ENCODE results near the gene EPHB2. TPM values are rescaled to one million over a fixed set of nuclear protein-coding genes. Genes with fewer than 3 reads are reported as not detected.
A peak's percentile ranks its signal among the peaks of the same experiment; 100 is the strongest.

The EPHB2 gene
- total and polyA plus RNA-seq, 11 donors, result 0.11 to 6.3 (median 0.70) TPM

DNA sequence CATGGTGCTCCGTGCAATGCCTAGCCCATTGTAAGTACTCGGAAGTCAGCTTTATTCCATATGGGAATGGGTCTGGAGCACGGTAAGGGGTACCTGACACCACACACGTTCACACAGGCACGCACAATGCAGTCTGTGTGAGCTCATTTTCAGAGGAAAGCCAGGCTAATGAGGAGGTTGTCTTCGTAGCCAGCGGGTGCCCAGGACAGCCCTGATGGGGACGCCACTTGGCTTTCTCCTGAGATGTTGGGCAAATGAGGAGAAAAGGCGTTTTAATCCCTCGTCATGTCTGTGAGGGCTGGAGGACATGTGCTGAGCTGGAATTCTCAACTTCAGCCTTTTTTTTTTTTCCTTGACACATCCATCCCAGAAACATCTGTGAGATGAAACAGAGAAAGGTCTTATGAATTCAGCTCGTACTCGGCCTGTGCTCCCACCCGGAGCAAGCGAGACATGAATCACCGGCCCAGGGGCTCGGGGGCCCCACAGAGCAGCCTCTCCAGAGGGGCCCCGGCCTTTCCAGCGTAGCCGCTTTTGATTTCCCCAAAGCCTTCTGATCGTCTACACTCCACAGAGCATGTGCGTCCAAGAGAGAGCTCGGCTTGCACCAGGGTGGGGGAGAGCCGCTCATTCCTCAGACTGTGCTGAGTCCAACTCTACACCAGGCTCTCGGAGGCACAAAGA is 125.1 kb downstream of the EPHB2 start:
- intact Hi-C loops (cut with DNase I), result no loop called here
- WGBS, 4 donors, result 74 to 85% (median 81%) methylated on average over 24 of the region's 24 CpGs
- peaks cover 0 to 3% (median 0%) of the 10 kb centered on the region in 9 donors for H3K27me3 ChIP-seq
- TF ChIP-seq, protein P1, sequence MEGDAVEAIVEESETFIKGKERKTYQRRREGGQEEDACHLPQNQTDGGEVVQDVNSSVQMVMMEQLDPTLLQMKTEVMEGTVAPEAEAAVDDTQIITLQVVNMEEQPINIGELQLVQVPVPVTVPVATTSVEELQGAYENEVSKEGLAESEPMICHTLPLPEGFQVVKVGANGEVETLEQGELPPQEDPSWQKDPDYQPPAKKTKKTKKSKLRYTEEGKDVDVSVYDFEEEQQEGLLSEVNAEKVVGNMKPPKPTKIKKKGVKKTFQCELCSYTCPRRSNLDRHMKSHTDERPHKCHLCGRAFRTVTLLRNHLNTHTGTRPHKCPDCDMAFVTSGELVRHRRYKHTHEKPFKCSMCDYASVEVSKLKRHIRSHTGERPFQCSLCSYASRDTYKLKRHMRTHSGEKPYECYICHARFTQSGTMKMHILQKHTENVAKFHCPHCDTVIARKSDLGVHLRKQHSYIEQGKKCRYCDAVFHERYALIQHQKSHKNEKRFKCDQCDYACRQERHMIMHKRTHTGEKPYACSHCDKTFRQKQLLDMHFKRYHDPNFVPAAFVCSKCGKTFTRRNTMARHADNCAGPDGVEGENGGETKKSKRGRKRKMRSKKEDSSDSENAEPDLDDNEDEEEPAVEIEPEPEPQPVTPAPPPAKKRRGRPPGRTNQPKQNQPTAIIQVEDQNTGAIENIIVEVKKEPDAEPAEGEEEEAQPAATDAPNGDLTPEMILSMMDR (IDR thresholded peaks at IDR 0.05), result no peak
- TF ChIP-seq POLR2A (IDR thresholded peaks at IDR 0.05), result no peak
- no peaks in the 10 kb centered on the region for H3K36me3 ChIP-seq
- H3K4me3 ChIP-seq, result no peak overlapping the region
- H3K4me1 ChIP-seq, result peaks cover 0 to 8% (median 0%) of the 10 kb centered on the region in 12 donors
- H3K9me3 ChIP-seq, result no peaks in the 10 kb centered on the region
- DNase-seq (peak in 1 of 5 donors; percentile 42), ATAC-seq (no peak)
- H3K27ac ChIP-seq, result no peak overlapping the region

GRCh38 chr1:22836850-22837249 is 126.2 kb downstream of the EPHB2 start:
- TF ChIP-seq POLR2A (IDR thresholded peaks at IDR 0.05), result no peak
- TF ChIP-seq, protein P1 (IDR thresholded peaks at IDR 0.05), result no peak
- ATAC-seq (no peak), DNase-seq (peak in 1 of 5 donors; percentile 7)
- no peak overlapping the region for H3K27ac ChIP-seq
- H3K4me3 ChIP-seq, result no peak overlapping the region
- peaks cover 0 to 3% (median 0%) of the 10 kb centered on the region in 9 donors for H3K27me3 ChIP-seq
- peaks cover 0 to 5% (median 0%) of the 10 kb centered on the region in 12 donors for H3K4me1 ChIP-seq
- no peaks in the 10 kb centered on the region for H3K9me3 ChIP-seq
- intact Hi-C loops (cut with DNase I), result no loop called here
- WGBS, 4 donors, result 67 to 82% (median 73%) methylated on average over 5 of the region's 5 CpGs
- H3K36me3 ChIP-seq, result no peaks in the 10 kb centered on the region

- DNase-seq (no peak), ATAC-seq (no peak)
- intact Hi-C loops (cut with DNase I), result no loop called here
- no peak overlapping the region for H3K4me3 ChIP-seq
- H3K27me3 ChIP-seq, result peaks cover 0 to 3% (median 0%) of the 10 kb centered on the region in 9 donors
- 86 to 94% (median 87%) methylated on average over 3 of the region's 3 CpGs for WGBS, 4 donors
- no peak overlapping the region for H3K27ac ChIP-seq
- H3K9me3 ChIP-seq, result no peaks in the 10 kb centered on the region
- H3K36me3 ChIP-seq, result no peaks in the 10 kb centered on the region
- H3K4me1 ChIP-seq, result peaks cover 0 to 9% (median 0%) of the 10 kb centered on the region in 12 donors
- TF ChIP-seq POLR2A (IDR thresholded peaks at IDR 0.05), result no peak
- TF ChIP-seq, protein P1 (IDR thresholded peaks at IDR 0.05), result no peak
These were observed 126.7 kb downstream of the EPHB2 start for GRCh38 chr1:22837332-22837731.

GRCh38 chr1:22838965-22839364 is 128.3 kb downstream of the EPHB2 start:
- H3K27me3 ChIP-seq, result peaks cover 0 to 3% (median 0%) of the 10 kb centered on the region in 9 donors
- 70 to 82% (median 76%) methylated on average over 5 of the region's 5 CpGs for WGBS, 4 donors
- intact Hi-C loops (cut with DNase I), result no loop called here
- no peak overlapping the region for H3K27ac ChIP-seq
- ATAC-seq, result no peak
- no peaks in the 10 kb centered on the region for H3K36me3 ChIP-seq
- H3K4me1 ChIP-seq, result peaks cover 0 to 9% (median 0%) of the 10 kb centered on the region in 12 donors
- DNase-seq, result no peak
- TF ChIP-seq POLR2A (IDR thresholded peaks at IDR 0.05), result no peak
- TF ChIP-seq, protein P1 (IDR thresholded peaks at IDR 0.05), result no peak
- no peak overlapping the region for H3K4me3 ChIP-seq
- H3K9me3 ChIP-seq, result no peaks in the 10 kb centered on the region
